B cell (primary cell): ENCODE results near the gene ZNF839. TPM values are rescaled to one million over a fixed set of nuclear protein-coding genes. Genes with fewer than 3 reads are reported as not detected.

ENCODE experiments used
- ATAC-seq: fragments of 200-7000 bp; cut with Tn5 transposase; one replicate; pipeline ENCODE4 v1.10.0; 2021; ENCODE audit warnings: low read depth, mild to moderate bottlenecking, moderate number of reproducible peaks, moderate library complexity
- CTCF ChIA-PET: fragments of 350-600 bp; sonication (Branson Sonifier 250); formaldehyde crosslinking; loops from one replicate; lab custom pipeline; 2021; ENCODE audit warnings: antibody characterized with exemption, inconsistent platforms; lab: Charles Lee
- POLR2A ChIA-PET: fragments of 350-600 bp; sonication (Branson Sonifier 250); formaldehyde crosslinking; loops from one replicate; lab custom pipeline; 2021; ENCODE audit warnings: antibody characterized with exemption; lab: Charles Lee
- DNase-seq: peaks from one replicate; pipeline ENCODE4 v3.0.0; 2013
- H2AFZ ChIP-seq: 2 replicates; pipeline ENCODE4 v1.6.1; 2012; ENCODE audit warnings: mild to moderate bottlenecking, low read depth, low read length; ENCODE audit not compliant: insufficient read depth, poor library complexity, severe bottlenecking
- H3K27ac ChIP-seq, 2 donors: 1 replicate in 1 of 2; 2 replicates in 1 of 2; pipeline ENCODE4 v1.5.1; 2012 to 2013; ENCODE audit warnings: low read length in 2 of 2, mild to moderate bottlenecking in 2 of 2, moderate library complexity in 1 of 2
- H3K27me3 ChIP-seq, 4 experiments: fragments of 200-600 bp in 1 of 4; sonication (generic) in 1 of 4; replicated peaks in 1 of 4; 1 replicate in 2 of 4; 2 replicates in 2 of 4; pipeline versions ENCODE4 v1.6.1 to v1.7.0; 2013 to 2016; ENCODE audit warnings: low read length in 3 of 4, mild to moderate bottlenecking in 2 of 4, mixed read lengths in 1 of 4, moderate library complexity in 1 of 4; ENCODE audit not compliant: insufficient read depth in 4 of 4, control insufficient read depth in 3 of 4; ENCODE audit errors: control extremely low read depth in 1 of 4
- H3K36me3 ChIP-seq, 2 experiments: replicated peaks in 1 of 2; 1 replicate in 1 of 2; 2 replicates in 1 of 2; pipeline versions ENCODE4 v1.6.1 to v1.7.1; 2013; ENCODE audit warnings: low read length in 1 of 2; ENCODE audit not compliant: insufficient read depth in 2 of 2, control insufficient read depth in 1 of 2; ENCODE audit errors: control extremely low read depth in 1 of 2, extremely low read depth in 1 of 2
- H3K4me1 ChIP-seq, 2 donors: fragments of 200-600 bp in 1 of 2; sonication (generic) in 1 of 2; 1 replicate in 1 of 2; 2 replicates in 1 of 2; pipeline versions ENCODE4 v1.5.1 to v1.6.1; 2013 to 2017; ENCODE audit warnings: low read length in 2 of 2; ENCODE audit not compliant: control insufficient read depth in 2 of 2, insufficient read depth in 2 of 2
- H3K4me2 ChIP-seq: replicated peaks from 2 replicates; pipeline ENCODE3; 2012; ENCODE audit warnings: mild to moderate bottlenecking, low read depth, low read length; ENCODE audit not compliant: poor library complexity, severe bottlenecking
- H3K4me3 ChIP-seq, 5 experiments: fragments of 200-600 bp in 1 of 5; sonication (generic) in 1 of 5; 1 replicate in 3 of 5; 2 replicates in 2 of 5; pipeline versions ENCODE4 v1.5.1 to v1.7.0; 2011 to 2016; ENCODE audit warnings: low read length in 4 of 5, mild to moderate bottlenecking in 4 of 5, low read depth in 2 of 5, control low read depth in 1 of 5, moderate library complexity in 1 of 5; ENCODE audit not compliant: insufficient read depth in 1 of 5; ENCODE audit errors: control extremely low read depth in 1 of 5, extremely low read depth in 1 of 5
- H3K79me2 ChIP-seq: fragments of 200-600 bp; sonication (generic); one replicate; pipeline ENCODE4 v1.6.0; 2016; ENCODE audit warnings: low read length; ENCODE audit not compliant: control insufficient read depth, insufficient read depth
- H3K9ac ChIP-seq: fragments of 200-600 bp; sonication (generic); 2 replicates; pipeline ENCODE4 v1.6.1; 2017; ENCODE audit warnings: mild to moderate bottlenecking, low read length, moderate library complexity
- H3K9me3 ChIP-seq, 3 donors: one replicate each; pipeline versions ENCODE4 v1.6.1 to v1.7.1; 2013; ENCODE audit warnings: low read length in 2 of 3; ENCODE audit not compliant: control insufficient read depth in 2 of 3, insufficient read depth in 1 of 3; ENCODE audit errors: control extremely low read depth in 1 of 3
- H4K20me1 ChIP-seq: 2 replicates; pipeline ENCODE4 v1.6.0; 2012; ENCODE audit warnings: mild to moderate bottlenecking, low read length; ENCODE audit not compliant: insufficient read depth, control insufficient read depth, poor library complexity, severe bottlenecking
- H3K27ac Mint-ChIP-seq: one replicate; pipeline ENCODE4 v1.8.0; 2021; ENCODE audit warnings: mixed read lengths
- H3K27me3 Mint-ChIP-seq: one replicate; pipeline ENCODE4 v1.8.0; 2021; ENCODE audit warnings: mixed read lengths
- H3K4me1 Mint-ChIP-seq: one replicate; pipeline ENCODE4 v1.8.0; 2021; ENCODE audit warnings: mixed read lengths
- H3K4me3 Mint-ChIP-seq: one replicate; pipeline ENCODE4 v1.8.0; 2021; ENCODE audit warnings: mixed read lengths
- H3K9me3 Mint-ChIP-seq: one replicate; pipeline ENCODE4 v1.8.0; 2022; ENCODE audit warnings: mixed read lengths; ENCODE audit not compliant: insufficient read depth
- CTCF ChIP-seq: fragments of 200-600 bp; IDR thresholded peaks from one replicate; pipeline ENCODE4 v1.8.0; 2022; ENCODE audit warnings: antibody characterized with exemption, mild to moderate bottlenecking
- EZH2 ChIP-seq: IDR thresholded peaks from 2 replicates; pipeline ENCODE4 v1.6.1; 2012; ENCODE audit warnings: borderline replicate concordance, low read depth, mild to moderate bottlenecking, moderate library complexity, low read length; ENCODE audit not compliant: insufficient read depth, poor library complexity, severe bottlenecking
- WGBS: methylation state at CpG from one replicate; pipeline ENCODE4 v1.1.5; 2013; ENCODE audit warnings: missing lambda C conversion rate; ENCODE audit not compliant: insufficient coverage; 5-methylcytosine and 5-hydroxymethylcytosine counted together
- intact Hi-C: fragments of 100-400 bp; cut with micrococcal nuclease; formaldehyde crosslinking; loops from one replicate; pipeline ENCODE4 v1.10.0; 2022
- polyA plus RNA-seq: library from polyadenylated mRNA; depleted of rRNA; stranded (reverse); fragments of >200 nt; gene quantifications from 2 replicates; pipeline ENCODE4 v1.2.3, GENCODE V29; 2012
- total RNA-seq, 2 donors: library from RNA; stranded (reverse); fragments of 120-200 nt in 1 of 2; gene quantifications; 1 replicate in 1 of 2; 2 replicates in 1 of 2; pipeline versions ENCODE4 v1.2.3 to v1.2.4, GENCODE V29; 2013 to 2022

The ZNF839 gene
- total and polyA plus RNA-seq, 2 donors (not counting 1 experiment from before 2014, with no cell fraction given): 22.8 to 28.8 TPM

GRCh38 chr14:102356280-102356679, 36.7 kb downstream of the ZNF839 start:
- ATAC-seq (no peak), DNase-seq (no peak)
- H3K27ac Mint-ChIP-seq: no peak overlapping the region
- H3K4me1 Mint-ChIP-seq: peaks cover 7% of the 10 kb centered on the region
- H3K4me3 Mint-ChIP-seq: no peak overlapping the region
- no peaks in the 10 kb centered on the region for H3K9me3 ChIP-seq
- H3K4me1 ChIP-seq: no peaks in the 10 kb centered on the region
- H2AFZ ChIP-seq: no peak overlapping the region
- H3K36me3 ChIP-seq: peaks cover 1 to 59% of the 10 kb centered on the region in 2 experiments
- no peaks in the 10 kb centered on the region for H3K9me3 Mint-ChIP-seq
- H3K9ac ChIP-seq: no peak overlapping the region
- WGBS: no CpG with 5 or more reads among the region's 3 CpGs
- H3K27ac ChIP-seq: no peak overlapping the region
- H3K4me3 ChIP-seq: no peak overlapping the region
- H3K4me2 ChIP-seq: no peak overlapping the region
- no peak for TF ChIP-seq EZH2
- no peak for TF ChIP-seq CTCF
- H4K20me1 ChIP-seq: peaks cover under 1% of the 10 kb centered on the region
- no peaks in the 10 kb centered on the region for H3K27me3 ChIP-seq
- H3K79me2 ChIP-seq: peaks cover 25% of the 10 kb centered on the region
- H3K27me3 Mint-ChIP-seq: no peaks in the 10 kb centered on the region
- POLR2A ChIA-PET: no interaction called here
- intact Hi-C loops: no loop called here
- CTCF ChIA-PET: no interaction called here

- POLR2A ChIA-PET: no interaction called here
These were observed 39.8 kb downstream of the ZNF839 start for GRCh38 chr14:102359341-102359740.

More at GRCh38 chr14:102359341-102359740, 39.8 kb downstream of the ZNF839 start:
- H3K4me3 ChIP-seq: no peak overlapping the region
- no peak overlapping the region for H2AFZ ChIP-seq
- H3K4me3 Mint-ChIP-seq: no peak overlapping the region
- no peaks in the 10 kb centered on the region for H3K9me3 Mint-ChIP-seq
- H3K9ac ChIP-seq: no peak overlapping the region
- H3K27ac ChIP-seq: no peak overlapping the region
- H3K27me3 ChIP-seq: no peaks in the 10 kb centered on the region
- CTCF ChIA-PET: no interaction called here
- intact Hi-C loops: no loop called here
- peaks cover 1 to 36% of the 10 kb centered on the region in 2 experiments for H3K36me3 ChIP-seq
- H3K27ac Mint-ChIP-seq: no peak overlapping the region
- DNase-seq: no peak
- no peak overlapping the region for H3K4me2 ChIP-seq
- no peaks in the 10 kb centered on the region for H3K9me3 ChIP-seq
- H3K4me1 Mint-ChIP-seq: peaks cover 21% of the 10 kb centered on the region
- peaks cover 28% of the 10 kb centered on the region for H3K79me2 ChIP-seq
- no peaks in the 10 kb centered on the region for H4K20me1 ChIP-seq
- TF ChIP-seq CTCF (no peak), EZH2 (no peak)
- H3K27me3 Mint-ChIP-seq: no peaks in the 10 kb centered on the region
- peaks cover 16% of the 10 kb centered on the region in 2 donors for H3K4me1 ChIP-seq
- ATAC-seq: no peak
- 100% methylated on average over 1 of the region's 2 CpGs for WGBS
